Stimulated activated CD4-positive, alpha-beta T cell treated with anti-CD3 and anti-CD28 coated beads, Interleukin-4, amount 100 ng/mL, for 4 hours (primary cell): Measurements from ENCODE around the gene SNAPC1.

ENCODE experiments used
- DNase-seq, 2 experiments: peaks; one replicate each; pipeline ENCODE4 v3.0.0-alpha.2; 2020

The SNAPC1 gene

DNA sequence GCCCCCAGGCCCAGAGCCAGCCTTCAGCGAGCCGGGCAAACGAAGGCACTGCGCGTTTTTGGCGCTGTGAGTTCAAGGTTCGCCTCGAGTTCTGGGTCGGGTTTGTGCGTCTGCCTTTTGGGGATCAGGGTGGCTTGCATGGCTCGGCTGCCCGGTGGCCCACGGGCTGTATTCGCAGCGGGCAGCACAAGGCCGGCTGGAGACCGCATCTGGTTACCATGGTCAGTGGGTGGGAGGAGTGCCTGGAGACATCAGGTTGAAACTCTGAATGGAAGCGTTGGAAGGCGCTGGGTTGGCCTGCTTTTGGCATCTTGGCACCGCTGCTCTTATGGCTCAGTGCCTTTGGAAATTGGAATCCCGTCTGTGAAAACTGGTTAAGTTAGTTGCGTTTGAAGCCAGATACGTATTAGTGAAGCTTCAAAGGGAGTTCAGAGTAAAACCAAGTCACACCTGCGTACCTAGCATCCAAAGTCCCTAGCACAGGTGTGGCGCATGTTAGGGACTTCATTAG lies 50.9 kb downstream of the SNAPC1 start:
- DNase-seq = no peak

DNA sequence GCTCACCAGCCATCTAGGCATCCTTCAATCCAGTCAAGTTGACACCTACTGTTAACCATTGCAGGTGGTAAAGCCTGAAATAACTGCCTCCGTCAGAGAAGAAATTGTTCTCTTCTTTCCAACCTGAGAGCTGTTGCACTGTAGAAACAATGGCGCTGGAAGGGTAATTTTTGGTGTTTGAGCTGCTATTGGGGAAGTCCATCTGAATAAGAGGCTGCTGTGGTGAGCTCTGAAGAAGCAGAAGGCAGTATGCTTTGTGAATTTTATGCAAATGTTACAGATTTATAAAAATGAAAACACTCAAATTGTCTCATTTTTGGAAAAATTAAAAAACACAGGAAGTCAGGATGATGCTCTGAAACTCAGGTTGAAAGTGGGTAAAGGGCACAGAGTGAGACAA lies 60.2 kb downstream of the SNAPC1 start:
- DNase-seq = no peak

DNA sequence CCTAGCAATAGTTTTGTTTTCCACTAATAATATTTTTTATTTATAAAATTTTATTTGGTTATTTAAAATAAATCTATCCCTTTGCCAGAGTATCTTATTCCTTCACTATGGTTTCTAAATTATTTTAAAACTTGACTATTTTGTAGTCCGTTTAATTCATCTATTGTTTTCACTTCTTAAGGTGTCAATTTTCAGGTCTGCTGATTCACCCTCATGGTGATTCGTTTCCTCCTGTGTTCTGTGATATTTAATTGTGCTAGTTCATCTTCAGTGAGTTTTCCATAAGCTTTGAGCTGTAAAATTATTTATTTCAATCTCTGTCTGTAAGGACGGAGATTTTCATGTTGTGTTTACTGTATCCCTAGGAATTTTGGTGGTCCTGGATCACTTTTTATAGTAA lies 70.6 kb downstream of the SNAPC1 start:
- no peak for DNase-seq

DNA sequence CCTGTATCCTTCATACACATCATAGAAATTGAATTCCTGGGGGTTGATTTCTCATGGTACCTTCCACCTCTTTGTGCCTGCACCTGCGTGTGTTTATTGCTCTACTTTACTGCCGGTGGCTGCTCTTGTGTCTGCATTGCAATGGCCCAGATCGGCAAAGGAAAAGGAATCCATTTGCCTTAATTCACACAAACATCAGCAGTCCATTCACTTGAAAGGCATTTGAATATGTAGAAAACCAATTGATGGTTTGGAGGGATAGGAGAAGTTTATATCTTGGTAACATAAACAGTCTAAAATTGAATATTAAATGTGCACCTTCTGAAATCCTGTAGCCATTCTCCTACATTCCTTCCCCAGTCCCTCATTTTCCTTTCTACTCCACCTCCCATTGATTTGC lies 74.0 kb downstream of the SNAPC1 start:
- no peak for DNase-seq

DNA sequence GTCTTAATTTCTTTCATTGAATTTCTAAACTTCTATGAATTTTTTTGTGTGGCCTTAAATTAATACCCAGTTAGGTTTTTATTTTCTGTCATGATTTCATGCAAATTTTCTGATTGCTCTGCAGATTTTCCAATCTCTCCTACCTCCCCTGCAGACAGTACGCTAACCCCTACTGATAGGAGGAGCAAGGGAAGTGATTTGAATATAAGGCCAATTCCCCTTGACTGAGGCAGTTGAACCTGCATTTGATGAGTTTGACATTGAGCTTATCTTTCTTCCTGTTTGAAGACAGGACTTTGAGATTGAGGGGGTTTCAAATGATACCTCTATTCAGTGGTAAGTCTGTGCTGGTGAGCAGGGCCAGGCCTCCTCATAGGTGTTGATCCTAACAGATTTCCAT lies 74.6 kb downstream of the SNAPC1 start:
- DNase-seq = no peak

DNA sequence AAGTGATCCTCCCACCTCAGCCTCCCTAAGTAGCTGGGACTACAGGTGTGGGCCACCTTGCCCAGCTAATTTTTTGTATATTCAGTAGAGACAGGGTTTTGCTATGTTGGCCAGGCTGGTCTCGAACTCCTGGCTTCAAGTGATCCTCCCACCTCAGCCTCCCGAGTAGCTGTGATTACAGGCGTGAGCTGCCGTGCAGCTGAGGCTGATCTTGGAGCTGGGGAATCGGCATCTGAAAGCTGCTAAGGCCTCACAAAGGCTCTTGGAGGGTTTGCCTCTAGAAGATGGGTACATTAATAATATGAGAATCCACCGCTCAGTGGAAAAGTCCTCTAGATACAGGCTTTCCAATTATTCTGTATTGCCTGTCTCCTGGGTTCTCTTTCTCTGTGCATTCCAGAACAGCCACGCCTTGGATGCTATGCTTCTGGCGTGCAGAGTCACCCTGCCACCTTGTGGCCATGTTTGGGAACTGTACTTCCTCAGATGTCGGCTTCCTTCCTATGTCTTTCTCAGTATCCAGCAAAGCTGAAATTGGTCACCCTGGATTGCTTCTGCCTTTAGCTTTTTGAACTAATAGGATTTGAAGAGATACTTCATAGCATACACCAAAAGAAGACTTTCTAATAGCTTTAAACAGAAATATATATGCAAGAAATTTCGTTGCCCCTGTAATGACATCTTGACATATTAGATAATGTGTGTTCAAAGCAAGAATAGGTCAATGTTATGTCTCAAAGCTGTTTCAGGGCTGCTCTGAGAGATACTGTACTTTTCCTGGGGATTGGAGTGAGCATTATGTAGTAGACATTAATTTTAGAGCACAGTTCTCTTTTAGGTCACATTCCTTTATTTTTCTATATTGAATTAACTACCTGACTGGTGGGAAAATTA lies 75.4 kb downstream of the SNAPC1 start:
- DNase-seq = peak; percentile 65 to 66

DNA sequence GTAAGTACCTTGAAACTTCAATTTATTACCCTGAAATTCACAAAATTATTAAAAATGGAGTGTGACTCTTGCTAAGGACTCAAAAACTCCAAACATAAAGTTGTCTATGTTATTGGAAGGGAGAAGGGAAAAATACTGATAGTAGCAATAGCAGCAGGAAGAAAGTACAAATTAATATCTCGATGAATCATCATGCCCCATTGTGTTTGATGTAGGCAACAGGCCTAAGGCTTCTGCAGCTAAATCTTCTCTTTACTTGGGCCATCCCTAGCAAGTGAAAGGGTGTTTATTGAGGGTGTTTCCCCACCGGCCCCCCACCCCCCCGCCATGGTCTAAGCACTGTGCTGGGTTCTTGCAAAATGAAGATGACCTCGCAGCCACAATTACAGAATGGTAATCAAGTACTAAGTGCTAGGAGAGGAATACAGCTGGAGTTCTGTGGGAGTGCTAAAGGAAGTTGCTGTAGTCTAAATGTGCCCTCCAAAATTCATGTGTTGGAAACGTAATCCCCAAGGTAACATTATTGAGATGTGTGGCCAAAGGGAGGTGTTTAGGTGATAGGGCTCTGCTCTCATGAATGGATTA lies 76.5 kb downstream of the SNAPC1 start:
- no peak for DNase-seq

DNA sequence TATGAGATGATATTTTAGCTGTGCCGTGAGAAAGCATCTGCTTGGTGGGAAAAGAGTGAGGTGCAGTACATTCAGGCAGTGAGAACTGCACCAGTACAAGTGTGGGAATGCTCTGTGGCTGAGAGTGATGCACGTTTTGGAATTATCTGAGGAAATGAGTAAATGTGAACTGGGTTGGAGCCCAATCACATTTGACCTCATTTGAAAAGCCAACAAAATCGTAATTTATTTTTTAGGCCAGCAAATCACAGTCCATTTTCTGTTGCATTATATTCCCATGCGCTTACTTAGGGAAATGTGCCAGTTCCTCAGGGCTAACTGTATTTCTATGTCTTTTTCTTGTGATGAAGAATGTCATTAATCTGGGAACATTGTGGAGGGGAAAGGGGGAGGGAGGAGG lies 77.3 kb downstream of the SNAPC1 start:
- DNase-seq = no peak

DNA sequence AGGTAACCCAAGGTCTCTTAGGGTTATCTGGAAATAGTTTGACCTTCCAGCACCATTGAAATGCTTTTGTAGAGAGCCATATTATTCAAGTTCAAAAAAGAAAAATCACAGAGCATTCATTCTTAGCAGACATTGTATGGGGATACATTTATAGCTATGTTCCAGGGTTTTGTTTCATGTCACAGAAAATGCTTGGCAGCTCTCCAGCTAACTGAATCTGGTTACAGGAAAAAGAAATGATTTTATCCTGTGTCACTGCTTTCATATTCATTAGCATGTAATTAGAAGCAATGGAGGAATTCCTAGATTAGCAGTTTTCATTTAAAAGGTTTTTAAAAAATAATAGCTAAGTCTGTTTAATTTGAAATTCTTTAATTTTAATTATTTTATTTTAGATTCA lies 78.9 kb downstream of the SNAPC1 start:
- DNase-seq = no peak
